SU-DHL-6 (cell line): ENCODE results near the gene RNU6-8.

Experiments used
- CTCF ChIP-seq: fragments of 200-600 bp; sonication (generic); IDR thresholded peaks from one replicate; pipeline ENCODE4 v1.5.1; 2017; ENCODE audit warnings: antibody characterized with exemption, mild to moderate bottlenecking, low read length, moderate library complexity; ENCODE audit not compliant: insufficient read depth, poor library complexity, severe bottlenecking
- EZH2phosphoT487 ChIP-seq: fragments of 200-600 bp; sonication (generic), shearing (Covaris generic); conservative IDR thresholded peaks from 2 replicates; pipeline ENCODE4 v1.6.1; 2018; ENCODE audit warnings: mild to moderate bottlenecking, antibody characterized with exemption, low read length, moderate library complexity, mixed read lengths

GRCh38 chr14:32169191-32169590, 33.9 kb downstream of the RNU6-8 start:
- TF ChIP-seq CTCF (no peak), EZH2phosphoT487 (no peak)
